Gastroesophageal sphincter (tissue), 3 donors: ENCODE measurements around the gene DHCR7.

Source experiments
- CTCF ChIP-seq, 4 experiments: fragments of 200-600 bp in 2 of 4; fragments of 450-650 bp in 2 of 4; sonication (generic) in 1 of 4; IDR thresholded peaks; one replicate each; pipeline ENCODE4 v1.5.1; 2017 to 2019; ENCODE audit warnings: antibody characterized with exemption in 4 of 4, mild to moderate bottlenecking in 2 of 4, moderate library complexity in 2 of 4
- EP300 ChIP-seq: sonication (generic); formaldehyde crosslinking; IDR thresholded peaks from one replicate; pipeline ENCODE4 v1.6.1; 2017; ENCODE audit warnings: antibody characterized with exemption, mild to moderate bottlenecking
- POLR2A ChIP-seq, 2 donors: fragments of 450-650 bp; IDR thresholded peaks; one replicate each; pipeline ENCODE4 v1.6.1; 2017; ENCODE audit warnings: antibody characterized with exemption in 2 of 2, mild to moderate bottlenecking in 2 of 2, moderate library complexity in 1 of 2

DNA sequence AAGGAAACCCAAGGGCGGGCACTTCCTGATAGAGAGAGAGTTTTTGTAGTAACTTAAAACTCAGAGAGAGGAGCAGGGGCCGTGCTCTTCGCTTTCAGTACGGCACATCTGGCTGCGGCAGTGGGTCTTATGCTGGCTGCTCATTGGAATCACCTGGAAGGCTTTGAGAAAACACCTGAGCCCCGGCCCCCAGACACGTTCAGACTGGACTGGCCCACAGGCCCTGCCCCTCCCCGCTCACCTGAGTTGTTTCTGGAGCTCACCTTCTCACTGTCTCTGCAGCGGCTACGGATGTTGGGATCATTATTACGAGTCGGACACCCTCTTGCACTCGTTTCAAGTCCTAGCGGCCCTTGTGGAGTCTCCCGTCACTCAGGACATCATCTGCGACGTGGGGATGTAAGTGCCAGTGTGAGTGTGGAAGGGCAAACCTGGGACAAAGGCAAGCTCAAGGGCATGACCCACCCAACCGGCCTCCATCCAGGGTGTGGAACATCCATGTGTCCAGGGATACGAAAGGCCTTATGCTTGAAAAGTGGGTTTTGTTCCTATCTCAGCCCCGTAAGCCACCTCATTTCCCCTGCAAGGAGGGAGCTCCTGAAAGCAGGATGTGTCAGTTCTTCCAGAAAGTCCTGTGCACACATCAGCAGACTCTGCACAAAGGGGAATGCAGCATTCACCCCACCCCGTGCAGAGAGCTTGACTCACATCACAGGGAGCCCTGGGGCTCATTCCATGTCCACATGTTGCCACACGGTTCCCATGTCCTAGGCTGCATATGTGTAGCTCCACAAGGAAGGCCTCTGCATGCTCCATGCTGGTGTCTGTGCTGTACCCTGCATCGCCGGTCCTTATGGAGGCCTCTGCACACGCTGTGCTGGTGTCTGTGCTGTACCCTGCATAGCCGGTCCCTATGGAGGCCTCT lies 10.2 kb upstream of the DHCR7 start:
- TF ChIP-seq CTCF (IDR thresholded peaks at IDR 0.05) (no peak), POLR2A (IDR thresholded peaks at IDR 0.05) (no peak), EP300 (no peak)
